GM12872 (cell line): ENCODE measurements around the gene BARD1.

Experiments used
- TF ChIP-seq, protein P1 (sequence below): IDR thresholded peaks from 3 replicates; pipeline ENCODE4 v1.5.1; 2011; ENCODE audit warnings: low read depth, mild to moderate bottlenecking, low read length, moderate library complexity; ENCODE audit not compliant: insufficient read depth

Gene BARD1

DNA sequence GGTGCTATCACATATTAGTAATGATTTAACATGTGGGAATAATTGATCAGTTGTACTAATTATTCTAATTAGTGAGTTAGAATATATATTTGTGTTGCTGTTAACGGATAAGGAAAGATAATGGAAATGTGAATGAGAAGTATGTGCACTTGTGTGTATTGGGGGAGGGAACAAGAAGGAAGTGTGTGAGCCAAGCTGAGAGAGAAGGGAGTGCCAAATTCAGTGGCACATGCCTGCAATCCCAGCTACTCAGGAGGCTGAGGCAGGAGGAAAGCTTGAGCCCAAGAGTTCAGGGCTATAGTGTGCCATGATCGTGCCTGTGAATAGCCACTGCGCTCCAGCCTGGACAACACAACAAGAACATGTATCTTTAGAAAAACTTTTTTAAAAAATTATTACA, 9.3 kb downstream of the BARD1 start:
- TF ChIP-seq, protein P1, sequence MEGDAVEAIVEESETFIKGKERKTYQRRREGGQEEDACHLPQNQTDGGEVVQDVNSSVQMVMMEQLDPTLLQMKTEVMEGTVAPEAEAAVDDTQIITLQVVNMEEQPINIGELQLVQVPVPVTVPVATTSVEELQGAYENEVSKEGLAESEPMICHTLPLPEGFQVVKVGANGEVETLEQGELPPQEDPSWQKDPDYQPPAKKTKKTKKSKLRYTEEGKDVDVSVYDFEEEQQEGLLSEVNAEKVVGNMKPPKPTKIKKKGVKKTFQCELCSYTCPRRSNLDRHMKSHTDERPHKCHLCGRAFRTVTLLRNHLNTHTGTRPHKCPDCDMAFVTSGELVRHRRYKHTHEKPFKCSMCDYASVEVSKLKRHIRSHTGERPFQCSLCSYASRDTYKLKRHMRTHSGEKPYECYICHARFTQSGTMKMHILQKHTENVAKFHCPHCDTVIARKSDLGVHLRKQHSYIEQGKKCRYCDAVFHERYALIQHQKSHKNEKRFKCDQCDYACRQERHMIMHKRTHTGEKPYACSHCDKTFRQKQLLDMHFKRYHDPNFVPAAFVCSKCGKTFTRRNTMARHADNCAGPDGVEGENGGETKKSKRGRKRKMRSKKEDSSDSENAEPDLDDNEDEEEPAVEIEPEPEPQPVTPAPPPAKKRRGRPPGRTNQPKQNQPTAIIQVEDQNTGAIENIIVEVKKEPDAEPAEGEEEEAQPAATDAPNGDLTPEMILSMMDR, result no peak

DNA sequence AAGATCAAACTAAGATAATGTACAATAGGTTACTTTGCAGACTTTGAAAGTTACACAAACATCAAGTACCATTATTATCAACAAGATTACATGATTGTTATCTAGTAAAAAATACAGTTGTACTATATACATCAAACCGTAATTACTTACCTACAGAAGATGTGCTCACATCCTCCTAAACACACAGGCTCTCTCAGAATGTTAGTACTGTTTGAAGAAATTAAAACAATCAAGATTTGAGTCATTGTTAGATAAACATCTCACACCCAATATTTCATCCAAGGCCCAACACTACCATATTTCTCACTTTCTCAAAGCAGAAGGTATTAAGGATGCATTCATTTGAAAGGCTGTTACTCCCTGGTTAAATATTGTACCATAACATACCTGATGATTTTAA, 12.6 kb downstream of the BARD1 start:
- TF ChIP-seq, protein P1, result no peak

DNA sequence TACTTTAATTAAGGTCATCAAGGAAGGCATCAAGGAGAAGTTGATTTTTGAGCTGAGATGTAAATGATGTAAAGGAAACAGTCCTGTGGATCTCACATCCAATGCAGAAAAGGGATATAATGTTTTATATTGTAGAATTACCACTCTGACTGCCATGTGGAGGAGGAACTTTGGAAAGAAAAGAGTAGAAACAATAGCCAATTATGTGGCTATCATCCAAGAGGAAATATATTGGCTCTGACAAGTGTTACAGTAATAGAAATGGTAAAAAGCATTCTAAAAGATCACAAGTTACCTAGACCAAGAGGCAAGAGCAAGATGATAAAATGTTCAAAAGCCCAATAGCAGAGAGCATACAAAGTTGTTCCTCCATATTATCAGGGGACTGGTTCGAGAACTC, 26.8 kb downstream of the BARD1 start:
- TF ChIP-seq, protein P1, result no peak

DNA sequence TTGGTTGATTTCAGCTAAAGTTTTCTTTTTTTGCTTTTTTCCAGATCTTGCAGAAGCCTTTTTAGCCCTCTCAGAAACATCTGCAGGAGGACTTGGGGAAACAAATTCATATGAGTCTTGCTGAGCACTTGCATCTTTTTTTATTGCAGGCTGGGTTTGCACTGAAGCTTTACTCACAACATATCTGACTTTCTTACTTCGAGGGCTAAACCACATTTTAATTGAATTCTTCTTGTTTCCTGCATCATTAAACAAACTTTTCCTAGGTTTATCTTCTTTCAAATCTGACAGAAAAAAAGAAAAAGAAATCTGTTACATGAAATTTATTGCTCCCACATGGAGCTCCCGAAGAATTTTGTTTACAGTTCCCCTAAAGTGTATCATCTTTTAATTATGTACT, 28.3 kb downstream of the BARD1 start:
- TF ChIP-seq, protein P1, result no peak

DNA sequence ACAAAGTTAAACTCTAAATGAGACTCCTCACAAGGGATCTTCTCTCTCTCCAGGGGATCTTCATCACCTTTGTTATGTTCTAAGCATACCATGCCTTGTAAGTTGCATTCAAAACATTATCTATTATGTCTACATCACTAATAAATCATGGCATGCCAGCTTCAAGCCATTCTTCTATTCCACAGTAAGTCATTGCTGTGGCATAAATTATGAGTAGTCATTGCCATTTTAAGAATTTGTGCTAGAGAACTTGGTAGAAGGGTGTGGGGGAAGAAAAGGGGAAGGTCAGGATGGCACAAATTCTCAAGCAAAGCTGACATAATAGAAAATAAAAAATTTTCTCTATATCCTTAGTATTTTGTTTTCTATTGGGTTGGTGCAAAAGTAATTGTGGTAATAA, 33.5 kb downstream of the BARD1 start:
- TF ChIP-seq, protein P1, result no peak

DNA sequence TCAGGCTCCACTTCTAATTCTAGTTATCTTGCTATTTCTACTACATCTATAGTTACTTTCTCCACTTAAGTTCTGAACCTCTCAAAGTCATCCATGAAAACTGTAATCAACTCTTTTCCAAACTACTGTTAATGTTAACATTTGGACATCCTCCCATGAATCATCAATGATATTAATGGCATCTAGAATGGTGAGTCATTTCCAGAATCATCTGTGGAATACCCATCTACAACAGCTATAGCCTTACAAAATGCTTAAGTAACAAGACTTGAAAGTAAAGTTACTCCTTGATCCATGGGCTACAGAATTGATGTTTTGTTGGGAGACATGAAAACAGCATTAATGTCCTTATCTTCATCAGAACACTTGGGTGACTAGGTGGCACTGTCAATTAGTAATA, 35.4 kb downstream of the BARD1 start:
- TF ChIP-seq, protein P1, result no peak

DNA sequence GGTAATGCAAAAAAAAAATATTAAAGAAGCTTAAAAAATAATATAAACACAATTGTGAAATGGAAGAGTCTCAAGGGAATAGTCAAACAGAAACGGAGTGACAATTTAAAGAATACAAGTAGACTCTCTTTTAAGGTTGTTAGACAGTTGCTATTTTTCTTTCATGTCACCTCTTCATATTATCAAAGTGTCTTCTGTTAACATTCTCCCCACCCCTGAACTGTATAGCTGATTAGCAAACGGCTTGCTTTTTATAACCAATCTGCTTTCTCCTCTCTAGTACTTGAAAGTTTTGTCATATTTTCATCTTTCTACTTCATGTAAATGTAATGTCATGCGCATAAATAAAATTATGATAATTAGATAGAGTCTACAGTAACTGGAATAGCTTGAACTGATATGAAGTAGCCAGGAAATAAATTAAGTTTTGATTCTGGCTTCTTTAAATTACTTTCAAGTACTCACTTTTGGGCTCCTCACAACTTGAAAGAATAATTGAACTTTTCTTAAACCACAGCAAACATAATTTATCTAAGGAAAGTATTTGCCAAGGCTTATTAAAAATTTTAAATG, 37.0 kb downstream of the BARD1 start:
- TF ChIP-seq, protein P1, result no peak
